Right lobe of liver (tissue), 6 donors: ENCODE data around the gene BICRA. TPM values are rescaled to one million over a fixed set of nuclear protein-coding genes. Genes with fewer than 3 reads are reported as not detected.

Experiments used
- ATAC-seq, 4 donors: fragments of 200-7000 bp; cut with Tn5 transposase; one replicate each; pipeline ENCODE4 v1.9.1; 2020; ENCODE audit warnings: mild to moderate bottlenecking in 4 of 4, moderate library complexity in 4 of 4
- DNase-seq, 3 donors: peaks; one replicate each; pipeline ENCODE4 v3.0.0-alpha.2; 2020
- H3K27ac ChIP-seq, 3 donors: fragments of 200-600 bp; one replicate each; pipeline ENCODE4 v1.8.0; 2022
- H3K27me3 ChIP-seq, 2 donors: fragments of 200-600 bp; one replicate each; pipeline ENCODE4 v1.8.0; 2022
- H3K36me3 ChIP-seq, 4 donors: fragments of 200-600 bp; sonication (generic) in 1 of 4; one replicate each; pipeline versions ENCODE4 v1.5.1 to v1.8.0; 2017 to 2022; ENCODE audit warnings: control low read depth in 1 of 4
- H3K4me1 ChIP-seq, 4 donors: fragments of 200-600 bp; sonication (generic) in 1 of 4; one replicate each; pipeline versions ENCODE4 v1.5.1 to v1.8.0; 2017 to 2022; ENCODE audit warnings: control low read depth in 1 of 4
- H3K4me3 ChIP-seq, 3 donors: fragments of 200-600 bp; one replicate each; pipeline ENCODE4 v1.8.0; 2022
- H3K9me3 ChIP-seq, 4 donors: fragments of 200-600 bp; sonication (generic) in 1 of 4; one replicate each; pipeline versions ENCODE4 v1.5.1 to v1.8.0; 2017 to 2022; ENCODE audit warnings: control low read depth in 1 of 4
- CTCF ChIP-seq, 4 donors: fragments of 200-600 bp in 3 of 4; fragments of 450-650 bp in 1 of 4; IDR thresholded peaks; one replicate each; pipeline versions ENCODE4 v1.5.1 to v1.8.0; 2016 to 2022; ENCODE audit warnings: antibody characterized with exemption in 4 of 4, mild to moderate bottlenecking in 2 of 4
- POLR2A ChIP-seq: fragments of 450-650 bp; IDR thresholded peaks from one replicate; pipeline ENCODE4 v1.6.1; 2017; ENCODE audit warnings: antibody characterized with exemption, mild to moderate bottlenecking
- WGBS: methylation state at CpG from one replicate; pipeline ENCODE4 v1.1.6; 2018; ENCODE audit warnings: low coverage, low lambda C conversion rate; ENCODE audit not compliant: insufficient coverage; ENCODE audit errors: missing lambda C conversion rate; 5-methylcytosine and 5-hydroxymethylcytosine counted together
- intact Hi-C, 2 donors: fragments of 100-400 bp; cut with DNase I; formaldehyde crosslinking; loops; one replicate each; pipeline versions ENCODE4 v1.11.2 to v1.14.1; 2022
- total RNA-seq, 6 experiments: library from RNA; depleted of rRNA in 2 of 6; stranded (reverse); fragments of >200 nt in 2 of 6; fragmentation: NEBNext Ultra II Directional in 3 of 6; extraction: Animal tissue kit (Norgen Biotek cat#: 25700) in 3 of 6; gene quantifications; one replicate each; pipeline versions ENCODE4 v1.1.0 to v1.2.4, GENCODE V29; 2016 to 2023
- donor health status: DM: no; HTN: yes; CAD: no.
- donor health status: DM: no; HTN: no; CAD: no.
- donor health status: DM: no; HTN: no; CAD: no.
- donor health status: DM: no; HTN: yes; CAD: no.
- donor health status: DM: no; HTN: yes; CAD: no.

Gene BICRA
- total RNA-seq, 6 experiments from 2014 or later: 3.7 to 7.3 (median 6.4) TPM

GRCh38 chr19:47679251-47679900, 70.4 kb downstream of the BICRA start:
- DNase-seq: no peak
- peaks cover 0 to 18% (median 12%) of the 10 kb centered on the region in 4 donors for H3K36me3 ChIP-seq
- H3K4me3 ChIP-seq: no peak overlapping the region
- no peaks in the 10 kb centered on the region for H3K27me3 ChIP-seq
- intact Hi-C loops: no loop called here
- H3K9me3 ChIP-seq: no peaks in the 10 kb centered on the region
- no CpG with 5 or more reads among the region's 30 CpGs for whole genome bisulfite sequencing
- H3K27ac ChIP-seq: no peak overlapping the region
- no peaks in the 10 kb centered on the region for H3K4me1 ChIP-seq
- no peak for TF ChIP-seq CTCF (IDR thresholded peaks at IDR 0.05)
- ATAC-seq: peak in 1 of 4 donors; percentile 4

- no peak overlapping the region for H3K27ac ChIP-seq
- TF ChIP-seq POLR2A (no peak), CTCF (IDR thresholded peaks at IDR 0.05) (no peak)
- no peaks in the 10 kb centered on the region for H3K4me1 ChIP-seq
- no peaks in the 10 kb centered on the region for H3K9me3 ChIP-seq
- no peaks in the 10 kb centered on the region for H3K27me3 ChIP-seq
- ATAC-seq (no peak), DNase-seq (peak in 1 of 3 donors; percentile 56)
- intact Hi-C loops: no loop called here
- no peak overlapping the region for H3K4me3 ChIP-seq
- H3K36me3 ChIP-seq: peaks cover 0 to 19% (median 13%) of the 10 kb centered on the region in 4 donors
- 98% methylated on average over 8 of the region's 90 CpGs for WGBS
These were observed 71.3 kb downstream of the BICRA start for GRCh38 chr19:47679922-47680857.

- no peak for DNase-seq
- no peak overlapping the region for H3K27ac ChIP-seq
- TF ChIP-seq CTCF (IDR thresholded peaks at IDR 0.05): no peak
- no peak for TF ChIP-seq POLR2A
- H3K9me3 ChIP-seq: no peaks in the 10 kb centered on the region
- H3K4me1 ChIP-seq: no peaks in the 10 kb centered on the region
- intact Hi-C loops: no loop called here
- ATAC-seq: peak in 1 of 4 donors; percentile 6
- H3K27me3 ChIP-seq: no peaks in the 10 kb centered on the region
- no peak overlapping the region for H3K4me3 ChIP-seq
- peaks cover 0 to 19% (median 13%) of the 10 kb centered on the region in 4 donors for H3K36me3 ChIP-seq
- WGBS: 100% methylated on average over 1 of the region's 34 CpGs
These were observed 72.0 kb downstream of the BICRA start for GRCh38 chr19:47680858-47681332.

GRCh38 chr19:47681388-47681787, 72.5 kb downstream of the BICRA start:
- intact Hi-C loops: no loop called here
- 92% methylated on average over 2 of the region's 6 CpGs for WGBS
- Histone ChIP-seq H3K36me3 (peaks cover 0 to 21% (median 13%) of the 10 kb centered on the region in 4 donors), H3K9me3 (no peaks in the 10 kb centered on the region), H3K4me3 (no peak overlapping the region), H3K4me1 (no peaks in the 10 kb centered on the region), H3K27ac (no peak overlapping the region), H3K27me3 (no peaks in the 10 kb centered on the region)
- no peak for DNase-seq
- no peak for TF ChIP-seq CTCF (IDR thresholded peaks at IDR 0.05)
- no peak for TF ChIP-seq POLR2A
- peak in 1 of 4 donors; percentile 5 for ATAC-seq
